IPS-18c (cell line): ENCODE data around the gene ELOVL3.
"Not testable (repeated sequence)": the region's sequence is repeated elsewhere in the genome, so short reads cannot be mapped to it uniquely, and the experiment has no call there.

Experiments
- H3K4me3 ChIP-seq: 2 replicates; pipeline ENCODE4 v1.7.0; 2013; ENCODE audit warnings: low read depth, mild to moderate bottlenecking, low read length, moderate library complexity; ENCODE audit not compliant: insufficient read depth
- H3K9me3 ChIP-seq: one replicate; pipeline ENCODE4 v1.6.1; 2013; ENCODE audit warnings: mild to moderate bottlenecking, low read length, moderate library complexity; ENCODE audit not compliant: control insufficient read depth, insufficient read depth

The ELOVL3 gene

GRCh38 chr10:102225646-102226541, at the start of gene ELOVL3:
TSS of gene ELOVL3 (plus strand) at chr10:102226299. CDS start at chr10:102226549, 250 bp downstream.
- H3K4me3 ChIP-seq: 0 out of 2 replicates have a peak within 1 kb of the TSS, but pooled peaks have one; percentile 1
- peaks cover 2% of the 10 kb centered on the region for H3K9me3 ChIP-seq

- H3K9me3 ChIP-seq: peaks cover 6% of the 10 kb centered on the region
Measured at GRCh38 chr10:102184606-102185005, 41.5 kb upstream of the ELOVL3 start.

GRCh38 chr10:102185272-102185671, 40.8 kb upstream of the ELOVL3 start:
- H3K4me3 ChIP-seq: no peak overlapping the region
- H3K9me3 ChIP-seq: peaks cover 6% of the 10 kb centered on the region

More at GRCh38 chr10:102184606-102185005, 41.5 kb upstream of the ELOVL3 start:
- H3K4me3 ChIP-seq: no peak overlapping the region

- Histone ChIP-seq H3K9me3 (peaks cover 6% of the 10 kb centered on the region), H3K4me3 (no peak overlapping the region)
Measured at GRCh38 chr10:102185811-102186527, 40.1 kb upstream of the ELOVL3 start.

GRCh38 chr10:102188298-102188940, 37.7 kb upstream of the ELOVL3 start:
- no peak overlapping the region for H3K4me3 ChIP-seq
- H3K9me3 ChIP-seq: peaks cover 8% of the 10 kb centered on the region

GRCh38 chr10:102188941-102189898, 36.9 kb upstream of the ELOVL3 start:
- H3K4me3 ChIP-seq, H3K9me3 ChIP-seq: not testable (repeated sequence)

- Histone ChIP-seq H3K4me3 (no peak overlapping the region), H3K9me3 (peaks cover 4% of the 10 kb centered on the region)
Measured at GRCh38 chr10:102191956-102192355, 34.1 kb upstream of the ELOVL3 start.

- Histone ChIP-seq H3K4me3 (no peak overlapping the region), H3K9me3 (peaks cover 2% of the 10 kb centered on the region)
Measured at GRCh38 chr10:102195296-102195870, 30.7 kb upstream of the ELOVL3 start.

- Histone ChIP-seq H3K4me3 (no peak overlapping the region), H3K9me3 (no peaks in the 10 kb centered on the region)
Measured at GRCh38 chr10:102196893-102197292, 29.2 kb upstream of the ELOVL3 start.

- Histone ChIP-seq H3K9me3 (no peaks in the 10 kb centered on the region), H3K4me3 (no peak overlapping the region)
Measured at GRCh38 chr10:102198027-102198426, 28.1 kb upstream of the ELOVL3 start.

GRCh38 chr10:102200751-102201640, 25.1 kb upstream of the ELOVL3 start:
- peaks cover 3% of the 10 kb centered on the region for H3K9me3 ChIP-seq
- no peak overlapping the region for H3K4me3 ChIP-seq

GRCh38 chr10:102202386-102202785, 23.7 kb upstream of the ELOVL3 start:
- H3K9me3 ChIP-seq: peaks cover 3% of the 10 kb centered on the region
- H3K4me3 ChIP-seq: no peak overlapping the region

GRCh38 chr10:102208311-102209035, 17.6 kb upstream of the ELOVL3 start:
- Histone ChIP-seq H3K4me3 (no peak overlapping the region), H3K9me3 (peaks cover 3% of the 10 kb centered on the region)

- peaks cover 2% of the 10 kb centered on the region for H3K9me3 ChIP-seq
- H3K4me3 ChIP-seq: no peak overlapping the region
Measured at GRCh38 chr10:102211615-102212299, 14.3 kb upstream of the ELOVL3 start.
